Activated naive CD4-positive, alpha-beta T cell (primary cell): ENCODE results near the gene IFT22.
"Not testable (repeated sequence)": the region's sequence is repeated elsewhere in the genome, so short reads cannot be mapped to it uniquely, and the experiment has no call there.

Experiments
- DNase-seq, 4 experiments: peaks; one replicate each; lab custom pipeline; 2025; lab: John Stamatoyannopoulos, UW

IFT22 gene

GRCh38 chr7:101277155-101277554 lies 44.5 kb downstream of the IFT22 start:
- no peak for DNase-seq

GRCh38 chr7:101273206-101273605 lies 48.4 kb downstream of the IFT22 start:
- DNase-seq, result no peak

GRCh38 chr7:101271021-101271420 lies 50.6 kb downstream of the IFT22 start:
- DNase-seq, result no peak

- DNase-seq, result no peak
Measured at GRCh38 chr7:101269664-101270063, 51.9 kb downstream of the IFT22 start.

- DNase-seq, result no peak
Measured at GRCh38 chr7:101265622-101266516, 55.7 kb downstream of the IFT22 start.

- not testable (repeated sequence) for DNase-seq
Measured at GRCh38 chr7:101264102-101264706, 57.4 kb downstream of the IFT22 start.
